Measurements from ENCODE around the gene ZNF764. TPM values are rescaled to one million over a fixed set of nuclear protein-coding genes. Genes with fewer than 3 reads are reported as not detected.

The ZNF764 gene
- total and polyA plus RNA-seq, 9 of the 15 experiments (the other 6 are each of a cell fraction or from before 2014, with no cell fraction given) = 0.69 to 10.1 (median 4.1) TPM

DNA sequence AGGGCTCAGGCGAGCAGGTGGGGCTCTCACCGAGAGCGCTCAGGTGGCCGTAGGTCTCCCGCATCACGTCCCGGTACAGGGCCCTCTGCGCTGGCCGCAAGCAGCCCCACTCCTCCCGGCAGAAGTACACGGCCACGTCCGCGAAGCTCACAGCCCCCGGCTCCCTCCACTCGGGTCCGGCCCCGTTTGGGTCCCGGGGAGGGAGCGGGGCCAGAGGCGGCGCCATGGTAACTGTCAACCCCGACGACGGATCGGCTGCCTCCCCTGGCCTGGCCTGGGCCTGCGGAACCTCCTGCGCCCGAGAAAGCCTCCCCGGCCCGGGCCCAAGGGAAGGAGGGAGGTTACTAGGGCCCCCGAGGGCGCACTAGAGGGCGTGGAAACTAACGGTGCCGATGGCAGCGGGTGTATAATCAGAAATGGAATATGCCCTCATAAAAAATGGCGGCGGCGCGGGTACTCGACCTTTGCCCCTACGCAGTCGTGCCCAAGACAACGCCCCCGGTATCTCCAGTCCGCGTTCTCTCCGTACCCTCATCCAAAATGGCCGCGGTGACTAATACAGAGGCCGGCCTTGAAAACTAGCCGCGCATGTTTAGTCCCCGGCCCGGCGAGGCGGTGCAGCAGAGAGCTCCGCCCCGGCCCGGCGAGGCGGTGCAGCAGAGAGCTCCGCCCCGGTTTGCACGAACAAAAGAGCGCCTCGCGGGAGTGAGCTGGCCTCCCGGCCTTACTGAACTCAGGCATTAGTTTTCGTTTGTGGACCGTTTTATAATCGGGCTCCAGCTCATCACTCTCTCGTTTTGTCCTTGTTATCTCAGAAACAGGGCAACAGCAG, at the start of gene ZNF764 (continued):
- TF ChIP-seq PCBP2 (IDR thresholded peaks at IDR 0.05; ENCODE audit: low read depth, low read length, poor library complexity, severe bottlenecking) = no peak
- no peak for TF ChIP-seq CHD1 (IDR thresholded peaks at IDR 0.05; ENCODE audit: low read length)
- TF ChIP-seq ZNF311 (CRISPR knock-in tag; IDR thresholded peaks at IDR 0.05) = no peak; the same call in 1 of the 2 replicates
- no peak for TF ChIP-seq HDAC8 (tag; IDR thresholded peaks at IDR 0.05)
- TF ChIP-seq, protein P1, sequence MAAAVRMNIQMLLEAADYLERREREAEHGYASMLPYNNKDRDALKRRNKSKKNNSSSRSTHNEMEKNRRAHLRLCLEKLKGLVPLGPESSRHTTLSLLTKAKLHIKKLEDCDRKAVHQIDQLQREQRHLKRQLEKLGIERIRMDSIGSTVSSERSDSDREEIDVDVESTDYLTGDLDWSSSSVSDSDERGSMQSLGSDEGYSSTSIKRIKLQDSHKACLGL (CRISPR knock-in tag; IDR thresholded peaks at IDR 0.05; ENCODE audit: borderline replicate concordance, poor library complexity, severe bottlenecking) = no peak
- no peak; the same call in 1 of the 2 replicates for TF ChIP-seq CBFA2T3 (IDR thresholded peaks at IDR 0.05)
- 0 out of 2 replicates have a peak, but pooled peaks have one; percentile 17 for TF ChIP-seq TOE1 (IDR thresholded peaks at IDR 0.05; ENCODE audit: borderline replicate concordance)
- TF ChIP-seq TOE1 (CRISPR knock-in tag; IDR thresholded peaks at IDR 0.05; ENCODE audit: borderline replicate concordance, low read depth) = 0 out of 2 replicates have a peak, but pooled peaks have one; percentile 35
- no peak for TF ChIP-seq SETDB1 (IDR thresholded peaks at IDR 0.05; ENCODE audit: low read length)
- no peak for TF ChIP-seq MCM3 (IDR thresholded peaks at IDR 0.05)
- TF ChIP-seq JUNB (CRISPR knock-in tag; conservative IDR thresholded peaks at IDR 0.05) = no peak
- 0 out of 2 replicates have a peak, but pooled peaks have one; percentile 50 for TF ChIP-seq BRD4 (IDR thresholded peaks at IDR 0.05)
- TF ChIP-seq, protein P2, sequence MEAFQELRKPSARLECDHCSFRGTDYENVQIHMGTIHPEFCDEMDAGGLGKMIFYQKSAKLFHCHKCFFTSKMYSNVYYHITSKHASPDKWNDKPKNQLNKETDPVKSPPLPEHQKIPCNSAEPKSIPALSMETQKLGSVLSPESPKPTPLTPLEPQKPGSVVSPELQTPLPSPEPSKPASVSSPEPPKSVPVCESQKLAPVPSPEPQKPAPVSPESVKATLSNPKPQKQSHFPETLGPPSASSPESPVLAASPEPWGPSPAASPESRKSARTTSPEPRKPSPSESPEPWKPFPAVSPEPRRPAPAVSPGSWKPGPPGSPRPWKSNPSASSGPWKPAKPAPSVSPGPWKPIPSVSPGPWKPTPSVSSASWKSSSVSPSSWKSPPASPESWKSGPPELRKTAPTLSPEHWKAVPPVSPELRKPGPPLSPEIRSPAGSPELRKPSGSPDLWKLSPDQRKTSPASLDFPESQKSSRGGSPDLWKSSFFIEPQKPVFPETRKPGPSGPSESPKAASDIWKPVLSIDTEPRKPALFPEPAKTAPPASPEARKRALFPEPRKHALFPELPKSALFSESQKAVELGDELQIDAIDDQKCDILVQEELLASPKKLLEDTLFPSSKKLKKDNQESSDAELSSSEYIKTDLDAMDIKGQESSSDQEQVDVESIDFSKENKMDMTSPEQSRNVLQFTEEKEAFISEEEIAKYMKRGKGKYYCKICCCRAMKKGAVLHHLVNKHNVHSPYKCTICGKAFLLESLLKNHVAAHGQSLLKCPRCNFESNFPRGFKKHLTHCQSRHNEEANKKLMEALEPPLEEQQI (IDR thresholded peaks at IDR 0.05) = no peak
- TF ChIP-seq HNRNPK (IDR thresholded peaks at IDR 0.05; ENCODE audit: low read depth, low read length, poor library complexity, severe bottlenecking) = no peak
- peak; percentile 80 to 99 (median 98) for TF ChIP-seq YY1 (IDR thresholded peaks at IDR 0.05; ENCODE audit: borderline replicate concordance in 1 of 3, control insufficient read depth in 1 of 3, extremely low read depth in 1 of 3, insufficient read depth in 3 of 3, insufficient read length in 1 of 3, insufficient replicate concordance in 2 of 3, low read depth in 1 of 3, low read length in 2 of 3)
- TF ChIP-seq, protein P3, sequence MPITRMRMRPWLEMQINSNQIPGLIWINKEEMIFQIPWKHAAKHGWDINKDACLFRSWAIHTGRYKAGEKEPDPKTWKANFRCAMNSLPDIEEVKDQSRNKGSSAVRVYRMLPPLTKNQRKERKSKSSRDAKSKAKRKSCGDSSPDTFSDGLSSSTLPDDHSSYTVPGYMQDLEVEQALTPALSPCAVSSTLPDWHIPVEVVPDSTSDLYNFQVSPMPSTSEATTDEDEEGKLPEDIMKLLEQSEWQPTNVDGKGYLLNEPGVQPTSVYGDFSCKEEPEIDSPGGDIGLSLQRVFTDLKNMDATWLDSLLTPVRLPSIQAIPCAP (CRISPR knock-in tag; IDR thresholded peaks at IDR 0.05; ENCODE audit: borderline replicate concordance) = no peak
- TF ChIP-seq CXXC5 (CRISPR knock-in tag; IDR thresholded peaks at IDR 0.05) = peak; percentile 97
- no peak for TF ChIP-seq ZNF830 (CRISPR knock-in tag; IDR thresholded peaks at IDR 0.05)
- TF ChIP-seq ZNF165 (CRISPR knock-in tag; IDR thresholded peaks at IDR 0.05; ENCODE audit: borderline replicate concordance) = no peak
- TF ChIP-seq SRSF7 (optimal IDR thresholded peaks at IDR 0.05; ENCODE audit: low read depth, low read length) = no peak
- TF ChIP-seq MCM2 (IDR thresholded peaks at IDR 0.05; ENCODE audit: low read depth) = no peak
- TF ChIP-seq, protein P4, sequence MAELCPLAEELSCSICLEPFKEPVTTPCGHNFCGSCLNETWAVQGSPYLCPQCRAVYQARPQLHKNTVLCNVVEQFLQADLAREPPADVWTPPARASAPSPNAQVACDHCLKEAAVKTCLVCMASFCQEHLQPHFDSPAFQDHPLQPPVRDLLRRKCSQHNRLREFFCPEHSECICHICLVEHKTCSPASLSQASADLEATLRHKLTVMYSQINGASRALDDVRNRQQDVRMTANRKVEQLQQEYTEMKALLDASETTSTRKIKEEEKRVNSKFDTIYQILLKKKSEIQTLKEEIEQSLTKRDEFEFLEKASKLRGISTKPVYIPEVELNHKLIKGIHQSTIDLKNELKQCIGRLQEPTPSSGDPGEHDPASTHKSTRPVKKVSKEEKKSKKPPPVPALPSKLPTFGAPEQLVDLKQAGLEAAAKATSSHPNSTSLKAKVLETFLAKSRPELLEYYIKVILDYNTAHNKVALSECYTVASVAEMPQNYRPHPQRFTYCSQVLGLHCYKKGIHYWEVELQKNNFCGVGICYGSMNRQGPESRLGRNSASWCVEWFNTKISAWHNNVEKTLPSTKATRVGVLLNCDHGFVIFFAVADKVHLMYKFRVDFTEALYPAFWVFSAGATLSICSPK (IDR thresholded peaks at IDR 0.05; ENCODE audit: borderline replicate concordance) = no peak

All from K562 (cell line).